ENCODE results near the gene FANCF. TPM values are rescaled to one million over a fixed set of nuclear protein-coding genes. Genes with fewer than 3 reads are reported as not detected.

FANCF gene
- total RNA-seq, 1 experiment from 2014 or later: 13.6 TPM

GRCh38 chr11:22581354-22582150 lies 44.1 kb downstream of the FANCF start:
- intact Hi-C loops (cut with micrococcal nuclease): no loop called here
- no peak for DNase-seq (ENCODE audit: unreplicated experiment)
- no peak for TF ChIP-seq CTCF (IDR thresholded peaks at IDR 0.05; ENCODE audit: unreplicated experiment)
- Mint-ChIP-seq H3K27me3 (ENCODE audit: insufficient read depth, unreplicated experiment) (peaks cover 60% of the 10 kb centered on the region), H3K4me1 (ENCODE audit: insufficient read depth, unreplicated experiment) (no peaks in the 10 kb centered on the region), H3K27ac (ENCODE audit: low read depth, unreplicated experiment) (no peak overlapping the region), H3K9me3 (ENCODE audit: unreplicated experiment) (no peaks in the 10 kb centered on the region), H3K4me3 (ENCODE audit: unreplicated experiment) (no peak overlapping the region), H3K36me3 (ENCODE audit: insufficient read depth, unreplicated experiment) (no peaks in the 10 kb centered on the region)
- no TSS peak for BruUV-seq (replicated peaks)
- CTCF ChIA-PET: no interaction called here
- POLR2A ChIA-PET: no interaction called here

- POLR2A ChIA-PET: no interaction called here
- Mint-ChIP-seq H3K4me3 (ENCODE audit: unreplicated experiment) (no peak overlapping the region), H3K36me3 (ENCODE audit: insufficient read depth, unreplicated experiment) (no peaks in the 10 kb centered on the region), H3K4me1 (ENCODE audit: insufficient read depth, unreplicated experiment) (no peaks in the 10 kb centered on the region), H3K27me3 (ENCODE audit: insufficient read depth, unreplicated experiment) (peaks cover 44% of the 10 kb centered on the region), H3K27ac (ENCODE audit: low read depth, unreplicated experiment) (no peak overlapping the region), H3K9me3 (ENCODE audit: unreplicated experiment) (no peaks in the 10 kb centered on the region)
- BruUV-seq (replicated peaks): no TSS peak
- CTCF ChIA-PET: interaction anchor here (0.6 kb wide), 1 partner anchor 212 kb away, joined by 3 read pairs; no protein-coding TSS in a partner anchor
- DNase-seq (ENCODE audit: unreplicated experiment): no peak
- no peak for TF ChIP-seq CTCF (IDR thresholded peaks at IDR 0.05; ENCODE audit: unreplicated experiment)
- intact Hi-C loops (cut with micrococcal nuclease): no loop called here
Observed at GRCh38 chr11:22577854-22578253, 47.8 kb downstream of the FANCF start.

Other genes starting within 250 kb of the FANCF start
- 1.4 TPM in 2 replicates for gene GAS2, start 40.8 kb upstream of the FANCF start, total RNA-seq (2022)
- 8.6 and 8.8 TPM in 2 replicates for gene SVIP, start 204.0 kb upstream of the FANCF start, total RNA-seq (2022)
- gene CCDC179, start 234.7 kb upstream of the FANCF start, total RNA-seq (2022): not detected in 2 replicates

Data from MCF 10A (cell line).